GM23338 (cell line): ENCODE measurements around the gene GRM2. TPM values are rescaled to one million over a fixed set of nuclear protein-coding genes. Genes with fewer than 3 reads are reported as not detected.

Experiments used
- ATAC-seq: fragments of 200-7000 bp; cut with Tn5 transposase; 3 replicates; pipeline ENCODE4 v1.9.1; 2020
- DNase-seq: peaks from one replicate; pipeline ENCODE4 v3.0.0-alpha.2; 2015; ENCODE audit warnings: low spot score
- H2AFZ ChIP-seq: fragments of 200-600 bp; sonication (generic); 2 replicates; pipeline ENCODE4 v1.8.0; 2016; ENCODE audit warnings: antibody characterized with exemption, mild to moderate bottlenecking, moderate library complexity
- H3F3A ChIP-seq: fragments of 200-600 bp; sonication (generic); replicated peaks from 2 replicates; pipeline ENCODE4 v1.8.0; 2017; ENCODE audit warnings: antibody characterized with exemption, mixed run types, low read depth
- H3K27ac ChIP-seq: fragments of 200-600 bp; sonication (generic); 2 replicates; pipeline ENCODE4 v1.6.1; 2016; ENCODE audit warnings: low read depth
- H3K27me3 ChIP-seq: fragments of 200-600 bp; sonication (generic); 2 replicates; pipeline ENCODE4 v1.8.0; 2016; ENCODE audit warnings: mild to moderate bottlenecking, mixed run types, moderate library complexity; ENCODE audit not compliant: insufficient read depth
- H3K36me3 ChIP-seq: fragments of 200-600 bp; sonication (generic); 2 replicates; pipeline ENCODE4 v1.8.0; 2016; ENCODE audit warnings: mild to moderate bottlenecking; ENCODE audit not compliant: insufficient read depth
- H3K4me1 ChIP-seq: fragments of 200-600 bp; sonication (generic); 2 replicates; pipeline ENCODE4 v1.8.0; 2016; ENCODE audit warnings: mild to moderate bottlenecking, moderate library complexity; ENCODE audit not compliant: insufficient read depth
- H3K4me2 ChIP-seq: fragments of 200-600 bp; sonication (generic); 2 replicates; pipeline ENCODE4 v1.7.1; 2017; ENCODE audit warnings: mixed run types
- H3K4me3 ChIP-seq: fragments of 200-600 bp; sonication (generic); 2 replicates; pipeline ENCODE4 v1.6.1; 2016; ENCODE audit warnings: mixed run types
- H3K79me2 ChIP-seq: fragments of 200-600 bp; sonication (generic); replicated peaks from 2 replicates; pipeline ENCODE4 v1.8.0; 2017; ENCODE audit warnings: mild to moderate bottlenecking; ENCODE audit not compliant: insufficient read depth
- H3K9me2 ChIP-seq: fragments of 200-600 bp; sonication (generic); 2 replicates; pipeline ENCODE4 v1.8.0; 2017; ENCODE audit not compliant: insufficient read depth
- H4K20me1 ChIP-seq: fragments of 200-600 bp; sonication (generic); replicated peaks from 2 replicates; pipeline ENCODE4 v1.8.0; 2017; ENCODE audit warnings: mild to moderate bottlenecking; ENCODE audit not compliant: insufficient read depth
- H3K27ac Mint-ChIP-seq: 2 replicates; pipeline ENCODE4 v1.8.0; 2020; ENCODE audit warnings: inconsistent platforms, mild to moderate bottlenecking, moderate library complexity, mixed read lengths
- H3K27me3 Mint-ChIP-seq: 3 replicates; pipeline ENCODE4 v1.8.0; 2022; ENCODE audit warnings: low read depth, mild to moderate bottlenecking, moderate library complexity, mixed read lengths, inconsistent platforms; ENCODE audit not compliant: insufficient read depth, poor library complexity
- H3K36me3 Mint-ChIP-seq: 3 replicates; pipeline ENCODE4 v1.8.0; 2021; ENCODE audit warnings: low read depth, mild to moderate bottlenecking, inconsistent platforms, moderate library complexity, mixed read lengths
- H3K4me1 Mint-ChIP-seq: 3 replicates; pipeline ENCODE4 v1.8.0; 2020; ENCODE audit warnings: mild to moderate bottlenecking, inconsistent platforms, mixed read lengths
- H3K4me3 Mint-ChIP-seq: 3 replicates; pipeline ENCODE4 v1.8.0; 2021; ENCODE audit warnings: moderate library complexity, mild to moderate bottlenecking, inconsistent platforms, mixed read lengths
- H3K9me3 Mint-ChIP-seq: 3 replicates; pipeline ENCODE4 v1.8.0; 2020; ENCODE audit warnings: moderate library complexity, mild to moderate bottlenecking, inconsistent platforms, mixed read lengths
- CREB1 ChIP-seq: fragments of 250-450 bp; sonication (Bioruptor Pico); IDR thresholded peaks from 2 replicates; pipeline ENCODE4 v1.5.0; 2020; ENCODE audit warnings: low read depth, mild to moderate bottlenecking, moderate library complexity
- POLR2AphosphoS5 ChIP-seq: IDR thresholded peaks from 2 replicates; pipeline ENCODE4 v1.6.1; 2016; ENCODE audit warnings: antibody characterized with exemption, low read depth
- STAT1 ChIP-seq: IDR thresholded peaks from one replicate; pipeline ENCODE4 v1.6.1; 2016; ENCODE audit warnings: antibody characterized with exemption; ENCODE audit not compliant: unreplicated experiment
- polyA plus RNA-seq: library from polyadenylated mRNA; unstranded; fragments of >200 nt; fragmentation: Nextera tagmentation; extraction: Ambion mirVana; gene quantifications from 2 replicates; pipeline ENCODE4 v1.2.1, GENCODE V29; 2016
- total RNA-seq: library from RNA; depleted of rRNA; stranded (reverse); fragments of >200 nt; shearing (Covaris generic); gene quantifications from 2 replicates; pipeline ENCODE4 v1.2.3, GENCODE V29; 2014
- TF ChIP-seq, protein P1 (sequence below): IDR thresholded peaks from 2 replicates; pipeline ENCODE4 v1.6.1; 2016; ENCODE audit warnings: antibody characterized with exemption

Gene GRM2
- total and polyA plus RNA-seq, 2 experiments from 2014 or later, result 2.1 to 5.1 TPM

DNA sequence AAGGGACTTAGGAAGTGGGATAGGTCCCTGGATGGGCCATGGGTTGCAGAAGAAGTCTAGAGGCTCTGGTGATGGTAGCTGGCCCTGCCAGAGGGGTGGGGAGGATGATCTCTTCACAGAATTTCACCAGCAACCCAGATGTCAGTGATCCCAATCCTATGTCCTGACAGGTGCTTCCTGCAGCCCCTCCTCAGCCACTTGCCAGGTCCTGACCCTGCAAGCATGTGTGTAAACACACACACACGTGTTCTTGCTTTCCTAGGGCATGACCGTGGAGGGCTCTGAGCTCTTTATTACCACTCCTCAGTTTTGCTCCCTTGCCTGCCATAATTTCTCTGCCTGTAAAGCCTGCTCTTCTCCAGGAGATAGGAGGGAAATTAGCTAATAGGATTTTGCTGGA is 23.3 kb upstream of the GRM2 start (continued):
- TF ChIP-seq, protein P1, sequence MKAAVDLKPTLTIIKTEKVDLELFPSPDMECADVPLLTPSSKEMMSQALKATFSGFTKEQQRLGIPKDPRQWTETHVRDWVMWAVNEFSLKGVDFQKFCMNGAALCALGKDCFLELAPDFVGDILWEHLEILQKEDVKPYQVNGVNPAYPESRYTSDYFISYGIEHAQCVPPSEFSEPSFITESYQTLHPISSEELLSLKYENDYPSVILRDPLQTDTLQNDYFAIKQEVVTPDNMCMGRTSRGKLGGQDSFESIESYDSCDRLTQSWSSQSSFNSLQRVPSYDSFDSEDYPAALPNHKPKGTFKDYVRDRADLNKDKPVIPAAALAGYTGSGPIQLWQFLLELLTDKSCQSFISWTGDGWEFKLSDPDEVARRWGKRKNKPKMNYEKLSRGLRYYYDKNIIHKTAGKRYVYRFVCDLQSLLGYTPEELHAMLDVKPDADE, result no peak
- no peak for TF ChIP-seq STAT1

DNA sequence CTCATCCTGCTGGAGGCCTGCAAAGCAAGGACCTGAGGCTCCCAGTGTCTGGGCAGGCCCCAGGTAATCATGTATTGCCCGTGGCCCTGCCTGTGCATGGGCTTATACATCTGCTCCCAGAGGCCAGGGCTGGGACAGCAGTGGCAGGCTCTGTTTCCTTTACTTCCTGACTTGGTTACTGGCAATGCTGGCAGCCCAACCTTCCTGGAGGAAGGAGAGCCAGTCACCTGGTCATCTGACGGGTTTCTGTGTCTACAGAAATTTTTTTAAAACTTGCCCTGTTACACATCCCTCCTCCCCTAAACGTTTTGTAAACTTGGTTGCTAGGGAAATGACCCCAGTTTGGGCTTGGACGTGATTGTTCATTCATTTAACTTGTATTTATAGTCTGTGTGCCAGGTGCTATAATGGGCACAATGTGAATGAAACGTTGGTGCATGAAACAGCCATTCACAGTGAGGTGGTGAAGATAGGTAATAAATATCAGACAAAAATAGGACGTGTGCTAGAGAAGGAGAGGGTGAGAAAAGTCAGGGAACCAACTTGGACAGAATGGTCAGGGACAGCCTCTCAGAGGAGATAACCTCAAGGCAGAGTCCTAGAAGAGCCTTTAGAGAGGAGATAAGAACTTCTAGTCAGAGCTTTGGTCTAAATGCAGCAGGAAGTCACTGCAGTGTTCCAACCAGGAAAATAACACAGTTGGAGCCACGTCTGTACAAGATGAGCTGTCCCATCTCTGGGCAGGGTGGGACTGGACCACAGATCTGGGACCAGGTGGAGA is 21.7 kb upstream of the GRM2 start:
- no peak overlapping the region for H2AFZ ChIP-seq
- peaks cover 20% of the 10 kb centered on the region for H3K4me1 Mint-ChIP-seq
- H3K4me3 ChIP-seq, result no peak overlapping the region
- TF ChIP-seq, protein P1, result no peak
- H3K27ac Mint-ChIP-seq, result no peak overlapping the region
- no peak overlapping the region for H3K27ac ChIP-seq
- no peaks in the 10 kb centered on the region for H3K9me2 ChIP-seq
- H3K36me3 Mint-ChIP-seq, result peaks cover 7% of the 10 kb centered on the region; the same call in 2 of the 3 replicates
- no peaks in the 10 kb centered on the region for H3K36me3 ChIP-seq
- ATAC-seq (no peak), DNase-seq (no peak)
- no peaks in the 10 kb centered on the region for H3K9me3 Mint-ChIP-seq
- no peak overlapping the region for H3K4me2 ChIP-seq
- H3K27me3 Mint-ChIP-seq, result peaks cover 23% of the 10 kb centered on the region
- H3F3A ChIP-seq, result no peaks in the 10 kb centered on the region
- H4K20me1 ChIP-seq, result no peaks in the 10 kb centered on the region
- H3K4me1 ChIP-seq, result no peaks in the 10 kb centered on the region; the same call in 1 of the 2 replicates
- no peak overlapping the region for H3K4me3 Mint-ChIP-seq
- no peaks in the 10 kb centered on the region for H3K27me3 ChIP-seq
- H3K79me2 ChIP-seq, result no peaks in the 10 kb centered on the region

DNA sequence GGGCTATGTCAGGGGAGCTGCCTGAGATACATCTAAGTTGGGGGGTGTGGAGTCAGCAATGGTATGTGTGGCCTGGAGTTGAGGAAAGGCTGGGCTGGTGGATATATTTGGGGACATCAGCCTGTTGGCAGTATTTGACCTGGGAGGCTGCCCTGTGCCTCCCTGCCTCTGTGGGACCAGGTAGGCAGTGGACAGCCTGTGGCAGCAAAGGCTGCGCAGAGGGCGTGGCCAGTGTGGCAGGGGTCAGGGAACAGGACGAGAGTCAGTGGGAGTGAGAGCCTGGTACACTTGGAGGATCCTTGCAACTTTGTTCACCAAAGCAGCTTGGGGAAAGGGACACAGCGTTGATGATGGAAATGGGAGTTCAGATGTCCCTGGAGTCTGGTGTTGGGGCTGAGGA is 20.8 kb upstream of the GRM2 start:
- Histone ChIP-seq H4K20me1 (no peaks in the 10 kb centered on the region), H3K79me2 (no peaks in the 10 kb centered on the region), H3K27ac (no peak overlapping the region), H3K4me1 (no peaks in the 10 kb centered on the region; the same call in none of the 2 replicates), H3F3A (no peaks in the 10 kb centered on the region), H2AFZ (no peak overlapping the region), H3K36me3 (no peaks in the 10 kb centered on the region), H3K4me3 (no peak overlapping the region), H3K9me2 (no peaks in the 10 kb centered on the region), H3K4me2 (no peak overlapping the region), H3K27me3 (no peaks in the 10 kb centered on the region)
- Mint-ChIP-seq H3K4me3 (no peak overlapping the region), H3K36me3 (peaks cover 7% of the 10 kb centered on the region), H3K4me1 (peaks cover 25% of the 10 kb centered on the region), H3K27me3 (peaks cover 26% of the 10 kb centered on the region), H3K9me3 (no peaks in the 10 kb centered on the region), H3K27ac (peak overlapping the region; percentile 53; the same call in 1 of the 2 replicates)
- no peak for DNase-seq
- no peak for ATAC-seq
- TF ChIP-seq CREB1 (CRISPR knock-in tag) (no peak), STAT1 (no peak), POLR2AphosphoS5 (no peak)
